ENCODE measurements around the gene POLH. TPM values are rescaled to one million over a fixed set of nuclear protein-coding genes. Genes with fewer than 3 reads are reported as not detected.

The POLH gene
- total and polyA plus RNA-seq, 9 of the 15 experiments (the other 6 are each of a cell fraction or from before 2014, with no cell fraction given): 5.8 to 31.6 (median 20.6) TPM

- TF ChIP-seq UBTF (IDR thresholded peaks at IDR 0.05; ENCODE audit: borderline replicate concordance in 1 of 2, low read depth in 2 of 2, low read length in 2 of 2): peak; percentile 78 to 82; a peak in 2 of 4 replicates
- peak; percentile 23; the same call in 1 of the 2 replicates for TF ChIP-seq NFE2 (IDR thresholded peaks at IDR 0.05; ENCODE audit: low read depth)
- no peak for TF ChIP-seq ZNF408 (CRISPR knock-in tag; IDR thresholded peaks at IDR 0.05; ENCODE audit: low read depth)
- no peak for TF ChIP-seq SRSF3 (IDR thresholded peaks at IDR 0.05; ENCODE audit: insufficient read depth, low read length)
- peak; percentile 84 for TF ChIP-seq PML (IDR thresholded peaks at IDR 0.05; ENCODE audit: low read length)
- no peak for TF ChIP-seq CHD4 (IDR thresholded peaks at IDR 0.05; ENCODE audit: insufficient read depth, insufficient replicate concordance, low read depth, low read length, poor library complexity, severe bottlenecking)
- no peak for TF ChIP-seq THRAP3 (IDR thresholded peaks at IDR 0.05; ENCODE audit: borderline replicate concordance)
- peak; percentile 91 for TF ChIP-seq KLF13 (tag; IDR thresholded peaks at IDR 0.05; ENCODE audit: borderline replicate concordance, low read depth)
- peak; percentile 81 for TF ChIP-seq NKRF (IDR thresholded peaks at IDR 0.05; ENCODE audit: borderline replicate concordance)
- peak; percentile 93 for TF ChIP-seq CCNT2 (IDR thresholded peaks at IDR 0.05; ENCODE audit: borderline replicate concordance, extremely low read depth, insufficient read length, low read depth, low read length)
- TF ChIP-seq SLC30A9 (CRISPR knock-in tag; IDR thresholded peaks at IDR 0.05): no peak
- 0 out of 2 replicates have a peak, but pooled peaks have one; percentile 87 for TF ChIP-seq E2F5 (CRISPR knock-in tag; IDR thresholded peaks at IDR 0.05)
- TF ChIP-seq PBX2 (CRISPR knock-in tag; IDR thresholded peaks at IDR 0.05; ENCODE audit: low read depth): no peak
- 0 out of 2 replicates have a peak, but pooled peaks have one; percentile 27 for TF ChIP-seq PBX2 (tag; conservative IDR thresholded peaks at IDR 0.05; ENCODE audit: low read depth)
These were observed at the start of gene POLH, which contains the start of gene XPO5 (continued) for GRCh38 chr6:43575772-43576551.
